ENCODE results near the gene CCNB1. TPM values are rescaled to one million over a fixed set of nuclear protein-coding genes. Genes with fewer than 3 reads are reported as not detected.

Gene CCNB1
- total RNA-seq, 1 experiment from 2014 or later, result 262 TPM

DNA sequence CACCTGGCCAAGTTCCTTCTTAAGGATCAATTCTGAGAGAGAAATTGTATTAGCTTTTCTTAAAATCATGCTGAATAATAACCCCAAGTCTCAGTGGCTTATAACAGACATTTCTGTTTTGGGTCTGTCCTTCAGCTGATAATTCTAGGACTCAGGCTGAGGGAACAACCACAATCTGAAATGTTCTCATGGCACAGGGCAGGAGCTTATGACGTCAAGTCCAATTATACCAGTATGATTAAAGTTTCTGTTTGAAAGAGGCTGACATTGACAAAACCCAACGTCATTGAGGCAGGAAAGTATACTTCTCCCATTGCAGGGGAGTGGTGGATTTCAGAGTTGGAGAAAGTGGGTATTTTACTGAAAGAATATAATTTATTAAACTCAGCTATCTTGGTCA is 44.2 kb downstream of the CCNB1 start:
- Histone ChIP-seq H3K9me3 (ENCODE audit: control insufficient read depth, insufficient read depth, low read depth, low read length) (no peaks in the 10 kb centered on the region), H3K27me3 (ENCODE audit: control insufficient read depth, insufficient read depth, low read length) (no peaks in the 10 kb centered on the region), H3K27ac (ENCODE audit: low read length) (no peak overlapping the region), H3K4me1 (ENCODE audit: control insufficient read depth, insufficient read depth, low read length) (no peaks in the 10 kb centered on the region), H3K4me3 (ENCODE audit: low read depth in 2 of 2, low read length in 2 of 2) (no peak overlapping the region), H3K36me3 (ENCODE audit: control insufficient read depth, insufficient read depth, low read length) (no peaks in the 10 kb centered on the region)
- TF ChIP-seq, protein P1, sequence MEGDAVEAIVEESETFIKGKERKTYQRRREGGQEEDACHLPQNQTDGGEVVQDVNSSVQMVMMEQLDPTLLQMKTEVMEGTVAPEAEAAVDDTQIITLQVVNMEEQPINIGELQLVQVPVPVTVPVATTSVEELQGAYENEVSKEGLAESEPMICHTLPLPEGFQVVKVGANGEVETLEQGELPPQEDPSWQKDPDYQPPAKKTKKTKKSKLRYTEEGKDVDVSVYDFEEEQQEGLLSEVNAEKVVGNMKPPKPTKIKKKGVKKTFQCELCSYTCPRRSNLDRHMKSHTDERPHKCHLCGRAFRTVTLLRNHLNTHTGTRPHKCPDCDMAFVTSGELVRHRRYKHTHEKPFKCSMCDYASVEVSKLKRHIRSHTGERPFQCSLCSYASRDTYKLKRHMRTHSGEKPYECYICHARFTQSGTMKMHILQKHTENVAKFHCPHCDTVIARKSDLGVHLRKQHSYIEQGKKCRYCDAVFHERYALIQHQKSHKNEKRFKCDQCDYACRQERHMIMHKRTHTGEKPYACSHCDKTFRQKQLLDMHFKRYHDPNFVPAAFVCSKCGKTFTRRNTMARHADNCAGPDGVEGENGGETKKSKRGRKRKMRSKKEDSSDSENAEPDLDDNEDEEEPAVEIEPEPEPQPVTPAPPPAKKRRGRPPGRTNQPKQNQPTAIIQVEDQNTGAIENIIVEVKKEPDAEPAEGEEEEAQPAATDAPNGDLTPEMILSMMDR (IDR thresholded peaks at IDR 0.05), result no peak
- TF ChIP-seq SIN3A (IDR thresholded peaks at IDR 0.05; ENCODE audit: borderline replicate concordance, insufficient read depth, low read depth, low read length) (no peak), TCF7L2 (IDR thresholded peaks at IDR 0.05; ENCODE audit: low read depth, low read length) (no peak), POLR2AphosphoS5 (IDR thresholded peaks at IDR 0.05; ENCODE audit: low read depth, low read length) (no peak)
- no TSS peak for BruUV-seq (replicated peaks)
- CTCF ChIA-PET, result no interaction called here
- no peak for DNase-seq (ENCODE audit: low read depth, low spot score)
- no peak for ATAC-seq
- in situ Hi-C loops (cut with HindIII; ENCODE audit: low pct_unique_long_range_greater_than_20kb, low sequenced_read_pairs) (no loop called here), intact Hi-C loops (cut with micrococcal nuclease; ENCODE audit: unreplicated experiment) (no loop called here)
- POLR2A ChIA-PET, result interaction anchor here (2.3 kb wide), 1 partner anchor 21 kb away, joined by 10 read pairs; the partner anchor contains the start of gene CENPH

DNA sequence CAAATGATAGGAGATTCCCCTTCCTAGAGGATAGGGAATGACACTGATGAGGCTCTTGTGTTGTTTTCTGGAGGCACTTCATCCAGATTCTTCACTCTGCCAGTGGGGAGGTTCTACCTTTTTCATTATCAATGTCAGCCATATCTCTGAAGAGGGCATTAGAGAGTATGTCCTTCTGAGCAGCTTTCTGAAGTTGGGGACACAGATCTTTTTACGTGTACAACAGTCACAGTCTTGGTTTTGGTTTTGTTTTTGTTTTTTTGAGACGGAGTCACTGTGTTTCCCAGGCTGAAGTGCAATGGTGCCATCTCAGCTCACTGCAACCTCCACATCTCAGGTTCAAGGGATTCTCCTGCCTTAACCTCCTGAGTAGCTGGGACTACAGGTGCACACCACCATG is 45.1 kb downstream of the CCNB1 start:
- BruUV-seq (replicated peaks), result no TSS peak
- intact Hi-C loops (cut with micrococcal nuclease; ENCODE audit: unreplicated experiment), result no loop called here

More for the DNA sequence above, 45.1 kb downstream of the CCNB1 start:
- H3K27me3 ChIP-seq (ENCODE audit: control insufficient read depth, insufficient read depth, low read length), result no peaks in the 10 kb centered on the region
- no peak for ATAC-seq
- H3K27ac ChIP-seq (ENCODE audit: low read length), result no peak overlapping the region
- no peak overlapping the region for H3K4me3 ChIP-seq (ENCODE audit: low read depth in 2 of 2, low read length in 2 of 2)
- DNase-seq (ENCODE audit: low read depth, low spot score), result no peak
- H3K4me1 ChIP-seq (ENCODE audit: control insufficient read depth, insufficient read depth, low read length), result no peaks in the 10 kb centered on the region
- ChIA-PET CTCF (no interaction called here), POLR2A (interaction anchor here (2.3 kb wide), 1 partner anchor 22 kb away, joined by 10 read pairs; the partner anchor contains the start of gene CENPH)
- no peak for TF ChIP-seq TCF7L2 (IDR thresholded peaks at IDR 0.05; ENCODE audit: low read depth, low read length)
- TF ChIP-seq, protein P2, sequence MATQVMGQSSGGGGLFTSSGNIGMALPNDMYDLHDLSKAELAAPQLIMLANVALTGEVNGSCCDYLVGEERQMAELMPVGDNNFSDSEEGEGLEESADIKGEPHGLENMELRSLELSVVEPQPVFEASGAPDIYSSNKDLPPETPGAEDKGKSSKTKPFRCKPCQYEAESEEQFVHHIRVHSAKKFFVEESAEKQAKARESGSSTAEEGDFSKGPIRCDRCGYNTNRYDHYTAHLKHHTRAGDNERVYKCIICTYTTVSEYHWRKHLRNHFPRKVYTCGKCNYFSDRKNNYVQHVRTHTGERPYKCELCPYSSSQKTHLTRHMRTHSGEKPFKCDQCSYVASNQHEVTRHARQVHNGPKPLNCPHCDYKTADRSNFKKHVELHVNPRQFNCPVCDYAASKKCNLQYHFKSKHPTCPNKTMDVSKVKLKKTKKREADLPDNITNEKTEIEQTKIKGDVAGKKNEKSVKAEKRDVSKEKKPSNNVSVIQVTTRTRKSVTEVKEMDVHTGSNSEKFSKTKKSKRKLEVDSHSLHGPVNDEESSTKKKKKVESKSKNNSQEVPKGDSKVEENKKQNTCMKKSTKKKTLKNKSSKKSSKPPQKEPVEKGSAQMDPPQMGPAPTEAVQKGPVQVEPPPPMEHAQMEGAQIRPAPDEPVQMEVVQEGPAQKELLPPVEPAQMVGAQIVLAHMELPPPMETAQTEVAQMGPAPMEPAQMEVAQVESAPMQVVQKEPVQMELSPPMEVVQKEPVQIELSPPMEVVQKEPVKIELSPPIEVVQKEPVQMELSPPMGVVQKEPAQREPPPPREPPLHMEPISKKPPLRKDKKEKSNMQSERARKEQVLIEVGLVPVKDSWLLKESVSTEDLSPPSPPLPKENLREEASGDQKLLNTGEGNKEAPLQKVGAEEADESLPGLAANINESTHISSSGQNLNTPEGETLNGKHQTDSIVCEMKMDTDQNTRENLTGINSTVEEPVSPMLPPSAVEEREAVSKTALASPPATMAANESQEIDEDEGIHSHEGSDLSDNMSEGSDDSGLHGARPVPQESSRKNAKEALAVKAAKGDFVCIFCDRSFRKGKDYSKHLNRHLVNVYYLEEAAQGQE (IDR thresholded peaks at IDR 0.05; ENCODE audit: insufficient read depth in 1 of 2, low read depth in 2 of 2, low read length in 1 of 2), result no peak
- TF ChIP-seq, protein P1 (IDR thresholded peaks at IDR 0.05), result no peak
- TF ChIP-seq POLR2AphosphoS5 (IDR thresholded peaks at IDR 0.05; ENCODE audit: low read depth, low read length), result no peak
- TF ChIP-seq SIN3A (IDR thresholded peaks at IDR 0.05; ENCODE audit: borderline replicate concordance, insufficient read depth, low read depth, low read length), result no peak
- in situ Hi-C loops (cut with HindIII; ENCODE audit: low pct_unique_long_range_greater_than_20kb, low sequenced_read_pairs), result no loop called here
- no peaks in the 10 kb centered on the region for H3K36me3 ChIP-seq (ENCODE audit: control insufficient read depth, insufficient read depth, low read length)
- no peaks in the 10 kb centered on the region for H3K9me3 ChIP-seq (ENCODE audit: control insufficient read depth, insufficient read depth, low read depth, low read length)
